B cell (primary cell): ENCODE measurements around the gene NFE2L1. TPM values are rescaled to one million over a fixed set of nuclear protein-coding genes. Genes with fewer than 3 reads are reported as not detected.
A peak's percentile ranks its signal among the peaks of the same experiment; 100 is the strongest.

Source experiments
- ATAC-seq: fragments of 200-7000 bp; cut with Tn5 transposase; one replicate; pipeline ENCODE4 v1.10.0; 2021; ENCODE audit warnings: low read depth, mild to moderate bottlenecking, moderate number of reproducible peaks, moderate library complexity
- CTCF ChIA-PET: fragments of 350-600 bp; sonication (Branson Sonifier 250); formaldehyde crosslinking; loops from one replicate; lab custom pipeline; 2021; ENCODE audit warnings: antibody characterized with exemption, inconsistent platforms; lab: Charles Lee
- POLR2A ChIA-PET: fragments of 350-600 bp; sonication (Branson Sonifier 250); formaldehyde crosslinking; loops from one replicate; lab custom pipeline; 2021; ENCODE audit warnings: antibody characterized with exemption; lab: Charles Lee
- DNase-seq: peaks from one replicate; pipeline ENCODE4 v3.0.0; 2013
- H2AFZ ChIP-seq: 2 replicates; pipeline ENCODE4 v1.6.1; 2012; ENCODE audit warnings: mild to moderate bottlenecking, low read depth, low read length; ENCODE audit not compliant: insufficient read depth, poor library complexity, severe bottlenecking
- H3K27ac ChIP-seq, 2 donors: 1 replicate in 1 of 2; 2 replicates in 1 of 2; pipeline ENCODE4 v1.5.1; 2012 to 2013; ENCODE audit warnings: low read length in 2 of 2, mild to moderate bottlenecking in 2 of 2, moderate library complexity in 1 of 2
- H3K27me3 ChIP-seq, 4 experiments: fragments of 200-600 bp in 1 of 4; sonication (generic) in 1 of 4; replicated peaks in 1 of 4; 1 replicate in 2 of 4; 2 replicates in 2 of 4; pipeline versions ENCODE4 v1.6.1 to v1.7.0; 2013 to 2016; ENCODE audit warnings: low read length in 3 of 4, mild to moderate bottlenecking in 2 of 4, mixed read lengths in 1 of 4, moderate library complexity in 1 of 4; ENCODE audit not compliant: insufficient read depth in 4 of 4, control insufficient read depth in 3 of 4; ENCODE audit errors: control extremely low read depth in 1 of 4
- H3K36me3 ChIP-seq, 2 experiments: replicated peaks in 1 of 2; 1 replicate in 1 of 2; 2 replicates in 1 of 2; pipeline versions ENCODE4 v1.6.1 to v1.7.1; 2013; ENCODE audit warnings: low read length in 1 of 2; ENCODE audit not compliant: insufficient read depth in 2 of 2, control insufficient read depth in 1 of 2; ENCODE audit errors: control extremely low read depth in 1 of 2, extremely low read depth in 1 of 2
- H3K4me1 ChIP-seq, 2 donors: fragments of 200-600 bp in 1 of 2; sonication (generic) in 1 of 2; 1 replicate in 1 of 2; 2 replicates in 1 of 2; pipeline versions ENCODE4 v1.5.1 to v1.6.1; 2013 to 2017; ENCODE audit warnings: low read length in 2 of 2; ENCODE audit not compliant: control insufficient read depth in 2 of 2, insufficient read depth in 2 of 2
- H3K4me2 ChIP-seq: replicated peaks from 2 replicates; pipeline ENCODE3; 2012; ENCODE audit warnings: mild to moderate bottlenecking, low read depth, low read length; ENCODE audit not compliant: poor library complexity, severe bottlenecking
- H3K4me3 ChIP-seq, 5 experiments: fragments of 200-600 bp in 1 of 5; sonication (generic) in 1 of 5; 1 replicate in 3 of 5; 2 replicates in 2 of 5; pipeline versions ENCODE4 v1.5.1 to v1.7.0; 2011 to 2016; ENCODE audit warnings: low read length in 4 of 5, mild to moderate bottlenecking in 4 of 5, low read depth in 2 of 5, control low read depth in 1 of 5, moderate library complexity in 1 of 5; ENCODE audit not compliant: insufficient read depth in 1 of 5; ENCODE audit errors: control extremely low read depth in 1 of 5, extremely low read depth in 1 of 5
- H3K79me2 ChIP-seq: fragments of 200-600 bp; sonication (generic); one replicate; pipeline ENCODE4 v1.6.0; 2016; ENCODE audit warnings: low read length; ENCODE audit not compliant: control insufficient read depth, insufficient read depth
- H3K9ac ChIP-seq: fragments of 200-600 bp; sonication (generic); 2 replicates; pipeline ENCODE4 v1.6.1; 2017; ENCODE audit warnings: mild to moderate bottlenecking, low read length, moderate library complexity
- H3K9me3 ChIP-seq, 3 donors: one replicate each; pipeline versions ENCODE4 v1.6.1 to v1.7.1; 2013; ENCODE audit warnings: low read length in 2 of 3; ENCODE audit not compliant: control insufficient read depth in 2 of 3, insufficient read depth in 1 of 3; ENCODE audit errors: control extremely low read depth in 1 of 3
- H4K20me1 ChIP-seq: 2 replicates; pipeline ENCODE4 v1.6.0; 2012; ENCODE audit warnings: mild to moderate bottlenecking, low read length; ENCODE audit not compliant: insufficient read depth, control insufficient read depth, poor library complexity, severe bottlenecking
- H3K27ac Mint-ChIP-seq: one replicate; pipeline ENCODE4 v1.8.0; 2021; ENCODE audit warnings: mixed read lengths
- H3K27me3 Mint-ChIP-seq: one replicate; pipeline ENCODE4 v1.8.0; 2021; ENCODE audit warnings: mixed read lengths
- H3K4me1 Mint-ChIP-seq: one replicate; pipeline ENCODE4 v1.8.0; 2021; ENCODE audit warnings: mixed read lengths
- H3K4me3 Mint-ChIP-seq: one replicate; pipeline ENCODE4 v1.8.0; 2021; ENCODE audit warnings: mixed read lengths
- H3K9me3 Mint-ChIP-seq: one replicate; pipeline ENCODE4 v1.8.0; 2022; ENCODE audit warnings: mixed read lengths; ENCODE audit not compliant: insufficient read depth
- WGBS: methylation state at CpG from one replicate; pipeline ENCODE4 v1.1.5; 2013; ENCODE audit warnings: missing lambda C conversion rate; ENCODE audit not compliant: insufficient coverage; 5-methylcytosine and 5-hydroxymethylcytosine counted together
- intact Hi-C: fragments of 100-400 bp; cut with micrococcal nuclease; formaldehyde crosslinking; loops from one replicate; pipeline ENCODE4 v1.10.0; 2022
- polyA minus RNA-seq: library from RNA; depleted of rRNA, polyadenylated mRNA; stranded (reverse); fragments of >200 nt; gene quantifications from 2 replicates; pipeline ENCODE4 v1.2.3, GENCODE V29; 2012
- polyA plus RNA-seq: library from polyadenylated mRNA; depleted of rRNA; stranded (reverse); fragments of >200 nt; gene quantifications from 2 replicates; pipeline ENCODE4 v1.2.3, GENCODE V29; 2012
- total RNA-seq, 2 donors: library from RNA; stranded (reverse); fragments of 120-200 nt in 1 of 2; gene quantifications; 1 replicate in 1 of 2; 2 replicates in 1 of 2; pipeline versions ENCODE4 v1.2.3 to v1.2.4, GENCODE V29; 2013 to 2022
- TF ChIP-seq, protein P1 (sequence below): fragments of 200-600 bp; IDR thresholded peaks from one replicate; pipeline ENCODE4 v1.8.0; 2022; ENCODE audit warnings: antibody characterized with exemption, mild to moderate bottlenecking

NFE2L1 gene, protein sequence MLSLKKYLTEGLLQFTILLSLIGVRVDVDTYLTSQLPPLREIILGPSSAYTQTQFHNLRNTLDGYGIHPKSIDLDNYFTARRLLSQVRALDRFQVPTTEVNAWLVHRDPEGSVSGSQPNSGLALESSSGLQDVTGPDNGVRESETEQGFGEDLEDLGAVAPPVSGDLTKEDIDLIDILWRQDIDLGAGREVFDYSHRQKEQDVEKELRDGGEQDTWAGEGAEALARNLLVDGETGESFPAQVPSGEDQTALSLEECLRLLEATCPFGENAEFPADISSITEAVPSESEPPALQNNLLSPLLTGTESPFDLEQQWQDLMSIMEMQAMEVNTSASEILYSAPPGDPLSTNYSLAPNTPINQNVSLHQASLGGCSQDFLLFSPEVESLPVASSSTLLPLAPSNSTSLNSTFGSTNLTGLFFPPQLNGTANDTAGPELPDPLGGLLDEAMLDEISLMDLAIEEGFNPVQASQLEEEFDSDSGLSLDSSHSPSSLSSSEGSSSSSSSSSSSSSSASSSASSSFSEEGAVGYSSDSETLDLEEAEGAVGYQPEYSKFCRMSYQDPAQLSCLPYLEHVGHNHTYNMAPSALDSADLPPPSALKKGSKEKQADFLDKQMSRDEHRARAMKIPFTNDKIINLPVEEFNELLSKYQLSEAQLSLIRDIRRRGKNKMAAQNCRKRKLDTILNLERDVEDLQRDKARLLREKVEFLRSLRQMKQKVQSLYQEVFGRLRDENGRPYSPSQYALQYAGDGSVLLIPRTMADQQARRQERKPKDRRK
- total RNA-seq (58.1 and 66.4 TPM in 2 replicates), polyA plus RNA-seq (20.4 and 25.2 TPM in 2 replicates), polyA minus RNA-seq (26.2 and 34.5 TPM in 2 replicates)
- 12.4 TPM for total RNA-seq (2013)

DNA sequence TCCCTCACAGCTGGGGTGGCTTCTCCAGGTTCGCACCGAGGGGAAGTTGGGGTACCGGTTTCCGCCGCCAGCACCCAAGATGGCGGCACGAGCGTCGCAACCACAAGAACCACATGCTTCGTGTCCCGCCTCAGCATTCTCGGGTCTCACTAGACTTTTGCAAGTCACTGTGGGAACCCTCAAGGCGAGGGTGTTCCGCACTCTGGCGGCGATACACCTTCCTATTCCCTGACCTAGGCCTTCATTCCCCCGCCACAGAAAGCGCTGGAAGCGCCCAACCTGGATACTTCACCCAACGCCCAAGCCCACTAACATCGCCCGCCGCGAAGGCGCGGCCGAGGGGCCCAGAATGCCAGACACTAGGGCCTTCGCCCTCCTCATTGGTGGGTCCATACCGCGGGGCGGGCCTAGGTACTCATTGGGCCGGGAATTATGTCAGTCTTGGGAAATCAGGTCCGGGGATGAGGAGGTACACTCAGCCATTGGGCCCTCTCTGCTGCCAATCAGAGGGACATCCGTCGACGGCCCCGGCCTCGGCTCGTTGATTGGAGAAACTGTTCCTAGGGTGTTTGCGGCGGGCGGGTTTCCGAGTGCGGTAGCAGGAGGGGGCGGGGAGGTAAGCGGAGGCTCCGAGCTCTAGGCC is at the start of gene NFE2L1:
Gene NFE2L1, plus strand, starts transcription at position 619 of the 643 bp plus-strand sequence. CDS start 2,760 bp downstream, outside the sequence.
- no peaks in the 10 kb centered on the region for H3K9me3 Mint-ChIP-seq
- peak within 1 kb of the TSS; percentile 97 for H3K4me3 Mint-ChIP-seq
- Histone ChIP-seq H2AFZ (peak within 1 kb of the TSS; percentile 97), H3K4me2 (peak within 1 kb of the TSS; percentile 80), H3K27me3 (no peaks in the 10 kb centered on the region), H4K20me1 (peaks cover 21% of the 10 kb centered on the region), H3K4me3 (peak within 1 kb of the TSS; percentile 63 to 84 (median 78)), H3K4me1 (peaks cover 30 to 35% of the 10 kb centered on the region in 2 donors), H3K27ac (peak within 1 kb of the TSS; percentile 87 to 90), H3K9me3 (no peaks in the 10 kb centered on the region), H3K9ac (peak within 1 kb of the TSS; percentile 77), H3K79me2 (peaks cover 57% of the 10 kb centered on the region), H3K36me3 (peaks cover 0 to 25% of the 10 kb centered on the region in 2 experiments)
- TF ChIP-seq, protein P1, sequence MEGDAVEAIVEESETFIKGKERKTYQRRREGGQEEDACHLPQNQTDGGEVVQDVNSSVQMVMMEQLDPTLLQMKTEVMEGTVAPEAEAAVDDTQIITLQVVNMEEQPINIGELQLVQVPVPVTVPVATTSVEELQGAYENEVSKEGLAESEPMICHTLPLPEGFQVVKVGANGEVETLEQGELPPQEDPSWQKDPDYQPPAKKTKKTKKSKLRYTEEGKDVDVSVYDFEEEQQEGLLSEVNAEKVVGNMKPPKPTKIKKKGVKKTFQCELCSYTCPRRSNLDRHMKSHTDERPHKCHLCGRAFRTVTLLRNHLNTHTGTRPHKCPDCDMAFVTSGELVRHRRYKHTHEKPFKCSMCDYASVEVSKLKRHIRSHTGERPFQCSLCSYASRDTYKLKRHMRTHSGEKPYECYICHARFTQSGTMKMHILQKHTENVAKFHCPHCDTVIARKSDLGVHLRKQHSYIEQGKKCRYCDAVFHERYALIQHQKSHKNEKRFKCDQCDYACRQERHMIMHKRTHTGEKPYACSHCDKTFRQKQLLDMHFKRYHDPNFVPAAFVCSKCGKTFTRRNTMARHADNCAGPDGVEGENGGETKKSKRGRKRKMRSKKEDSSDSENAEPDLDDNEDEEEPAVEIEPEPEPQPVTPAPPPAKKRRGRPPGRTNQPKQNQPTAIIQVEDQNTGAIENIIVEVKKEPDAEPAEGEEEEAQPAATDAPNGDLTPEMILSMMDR, result no peak
- POLR2A ChIA-PET, result interaction anchor here (0.5 to 2.6 kb wide), 6 partner anchors 11 to 152 kb away, joined by 3 to 16 read pairs (median 4); partner anchors contain the start of genes CDK5RAP3 and SP2
- H3K27ac Mint-ChIP-seq, result peak within 1 kb of the TSS; percentile 100
- CTCF ChIA-PET, result interaction anchor here (0.6 to 5.3 kb wide), 15 partner anchors 9 to 101 kb away, joined by 3 to 50 read pairs (median 5); partner anchors contain the start of genes CBX1 and CDK5RAP3
- peak; percentile 98 for DNase-seq
- WGBS, result under 1% methylated on average over 47 of the region's 47 CpGs
- intact Hi-C loops, result loop anchor here (1.0 kb wide), 8 partner anchors 11 to 153 kb away; partner anchors contain the start of genes CBX1, CDK5RAP3, COPZ2 and SNX11
- H3K27me3 Mint-ChIP-seq, result no peaks in the 10 kb centered on the region
- ATAC-seq, result peak; percentile 94
- peaks cover 52% of the 10 kb centered on the region for H3K4me1 Mint-ChIP-seq
